ENCODE results near the gene ACADS. TPM values are rescaled to one million over a fixed set of nuclear protein-coding genes. Genes with fewer than 3 reads are reported as not detected.

Gene ACADS
- total and polyA plus RNA-seq, 2 of the 8 experiments (the other 6 are each of a cell fraction or from before 2014, with no cell fraction given) = 4.9 to 7.5 TPM

GRCh38 chr12:120725659-120726509, at the start of gene ACADS (continued):
- peak; percentile 14; the same call in 1 of the 2 replicates for TF ChIP-seq TBP (IDR thresholded peaks at IDR 0.05; ENCODE audit: low read depth, low read length)
- no peak for TF ChIP-seq GABPA (IDR thresholded peaks at IDR 0.05; ENCODE audit: borderline replicate concordance, insufficient read depth, low read length)
- TF ChIP-seq POLR2AphosphoS5 (IDR thresholded peaks at IDR 0.05; ENCODE audit: low read depth, low read length) = 0 out of 2 replicates have a peak, but pooled peaks have one; percentile 53
- 0 out of 4 replicates have a peak, but pooled peaks of 1 of the 2 experiments have one; percentile 55 for TF ChIP-seq SIN3A (conservative IDR thresholded peaks at IDR 0.05 in 1 of 2, IDR thresholded peaks at IDR 0.05 in 1 of 2; ENCODE audit: low read depth in 1 of 2, low read length in 2 of 2)
- no peak for TF ChIP-seq SIRT6 (IDR thresholded peaks at IDR 0.05; ENCODE audit: low read length)
- TF ChIP-seq NANOG (IDR thresholded peaks at IDR 0.05; ENCODE audit: insufficient read depth, low read depth, low read length, poor library complexity, severe bottlenecking) = no peak
- peak; percentile 31 for TF ChIP-seq ASH2L (IDR thresholded peaks at IDR 0.05; ENCODE audit: low read length)
- TF ChIP-seq FOSL1 (IDR thresholded peaks at IDR 0.05; ENCODE audit: insufficient read depth, low read depth, low read length) = 0 out of 2 replicates have a peak, but pooled peaks have one; percentile 25
- no peak for TF ChIP-seq EZH2 (IDR thresholded peaks at IDR 0.05; ENCODE audit: low read depth, low read length, severe bottlenecking)
- TF ChIP-seq SAP30 (IDR thresholded peaks at IDR 0.05; ENCODE audit: insufficient read depth, insufficient replicate concordance, low read length) = no peak
